SKM-1 treated with dmso at 0.1 percent for 144 hours (cell line): ENCODE results near the gene CYP24A1.

Experiments used
- DNase-seq: peaks from one replicate; lab custom pipeline; 2025; ENCODE audit not compliant: unreplicated experiment; lab: John Stamatoyannopoulos, UW

Gene CYP24A1

GRCh38 chr20:54176610-54177009 lies 2.8 kb upstream of the CYP24A1 start:
- DNase-seq: no peak

GRCh38 chr20:54174457-54175175 lies 830 bp upstream of the CYP24A1 start:
- peak; percentile 33 for DNase-seq

GRCh38 chr20:54172856-54173652 lies 732 bp downstream of the CYP24A1 start:
- no peak for DNase-seq

GRCh38 chr20:54172532-54172855 lies 1.3 kb downstream of the CYP24A1 start:
- DNase-seq: no peak

- DNase-seq: no peak
Observed at GRCh38 chr20:54170963-54171362, 2.8 kb downstream of the CYP24A1 start.

GRCh38 chr20:54170026-54170471 lies 3.7 kb downstream of the CYP24A1 start:
- DNase-seq: no peak

- DNase-seq: no peak
Observed at GRCh38 chr20:54168961-54169862, 4.6 kb downstream of the CYP24A1 start.

GRCh38 chr20:54167909-54168872 lies 5.6 kb downstream of the CYP24A1 start:
- no peak for DNase-seq

- DNase-seq: no peak
Observed at GRCh38 chr20:54166987-54167662, 6.7 kb downstream of the CYP24A1 start.

GRCh38 chr20:54165803-54166202 lies 8.0 kb downstream of the CYP24A1 start:
- DNase-seq: no peak

GRCh38 chr20:54165014-54165413 lies 8.8 kb downstream of the CYP24A1 start:
- DNase-seq: no peak

- no peak for DNase-seq
Observed at GRCh38 chr20:54163402-54163801, 10.4 kb downstream of the CYP24A1 start.

- no peak for DNase-seq
Observed at GRCh38 chr20:54162378-54163009, 11.3 kb downstream of the CYP24A1 start.

- DNase-seq: no peak
Observed at GRCh38 chr20:54161821-54162149, 12.0 kb downstream of the CYP24A1 start.

- DNase-seq: no peak
Observed at GRCh38 chr20:54161008-54161820, 12.6 kb downstream of the CYP24A1 start.

GRCh38 chr20:54160065-54161007 lies 13.4 kb downstream of the CYP24A1 start:
- no peak for DNase-seq

- no peak for DNase-seq
Observed at GRCh38 chr20:54158856-54159418, 14.8 kb downstream of the CYP24A1 start.
